HG02678 (cell line): ENCODE results near the gene EGLN1.

Source experiments
- ATAC-seq: cut with Tn5 transposase; IDR thresholded peaks from one replicate; pipeline ENCODE4 v1.9.1; 2021; ENCODE audit warnings: mild to moderate bottlenecking, moderate library complexity; ENCODE audit not compliant: unreplicated experiment

EGLN1 gene

GRCh38 chr1:231397886-231398671 is 24.0 kb downstream of the EGLN1 start:
- ATAC-seq, result no peak

GRCh38 chr1:231396643-231397042 is 25.4 kb downstream of the EGLN1 start:
- no peak for ATAC-seq

- ATAC-seq, result no peak
Observed at GRCh38 chr1:231395998-231396390, 26.1 kb downstream of the EGLN1 start.

- no peak for ATAC-seq
Observed at GRCh38 chr1:231395076-231395997, 26.8 kb downstream of the EGLN1 start.

- no peak for ATAC-seq
Observed at GRCh38 chr1:231393668-231394067, 28.4 kb downstream of the EGLN1 start.

GRCh38 chr1:231392389-231393131 is 29.5 kb downstream of the EGLN1 start:
- ATAC-seq, result no peak

GRCh38 chr1:231390071-231390470 is 32.0 kb downstream of the EGLN1 start:
- no peak for ATAC-seq

- no peak for ATAC-seq
Observed at GRCh38 chr1:231387770-231388669, 34.1 kb downstream of the EGLN1 start.

GRCh38 chr1:231386466-231386865 is 35.6 kb downstream of the EGLN1 start:
- ATAC-seq, result no peak

GRCh38 chr1:231385416-231385748 is 36.7 kb downstream of the EGLN1 start:
- no peak for ATAC-seq

- ATAC-seq, result no peak
Observed at GRCh38 chr1:231384696-231385415, 37.2 kb downstream of the EGLN1 start.

- no peak for ATAC-seq
Observed at GRCh38 chr1:231383159-231383860, 38.8 kb downstream of the EGLN1 start.

GRCh38 chr1:231382426-231382825 is 39.7 kb downstream of the EGLN1 start:
- ATAC-seq, result no peak

- no peak for ATAC-seq
Observed at GRCh38 chr1:231381729-231382128, 40.4 kb downstream of the EGLN1 start.

GRCh38 chr1:231376875-231377549 is 45.1 kb downstream of the EGLN1 start:
- ATAC-seq, result peak; percentile 55

- ATAC-seq, result no peak
Observed at GRCh38 chr1:231376101-231376500, 46.0 kb downstream of the EGLN1 start.

GRCh38 chr1:231374394-231374793 is 47.7 kb downstream of the EGLN1 start:
- ATAC-seq, result no peak

- ATAC-seq, result no peak
Observed at GRCh38 chr1:231372501-231372900, 49.6 kb downstream of the EGLN1 start.

GRCh38 chr1:231369282-231369681 is 52.8 kb downstream of the EGLN1 start:
- ATAC-seq, result no peak
